SK-N-SH (cell line): ENCODE data around the gene MTHFD2L. TPM values are rescaled to one million over a fixed set of nuclear protein-coding genes. Genes with fewer than 3 reads are reported as not detected.

Source experiments
- CTCF ChIA-PET: fragments of 300-600, 350-600 bp; formaldehyde crosslinking; extraction: SDS; loops from one replicate; lab custom pipeline; 2021; lab: Yijun Ruan, JAX
- POLR2A ChIA-PET: fragments of 350-600 bp; sonication (Branson Sonifier 250); formaldehyde crosslinking; extraction: SDS; loops from one replicate; lab custom pipeline; 2020; ENCODE audit warnings: antibody characterized with exemption, inconsistent platforms; lab: Yijun Ruan, JAX
- DNase-seq: peaks from one replicate; pipeline ENCODE4 v3.0.0; 2012
- H2AFZ ChIP-seq: fragments of 200-600 bp; sonication (generic); 2 replicates; pipeline ENCODE4 v1.8.1; 2016; ENCODE audit warnings: antibody characterized with exemption, mild to moderate bottlenecking, low read depth
- H3F3A ChIP-seq: fragments of 200-600 bp; sonication (generic); replicated peaks from 2 replicates; pipeline ENCODE3; 2016; ENCODE audit warnings: antibody characterized with exemption, mild to moderate bottlenecking; ENCODE audit not compliant: insufficient read depth
- H3K27ac ChIP-seq, 2 experiments: fragments of 200-500 bp in 1 of 2; fragments of 200-600 bp in 1 of 2; sonication (Bioruptor generic) in 1 of 2; sonication (generic), shearing (Covaris generic) in 1 of 2; 2 replicates each; pipeline versions ENCODE4 v1.5.1 to v1.6.1; 2014 to 2016; ENCODE audit warnings: low read depth in 2 of 2, inconsistent platforms in 1 of 2, low read length in 1 of 2, mild to moderate bottlenecking in 1 of 2, mixed read lengths in 1 of 2
- H3K27me3 ChIP-seq: fragments of 200-600 bp; sonication (generic), shearing (Covaris generic); 2 replicates; pipeline ENCODE4 v1.6.1; 2016; ENCODE audit warnings: mixed run types; ENCODE audit not compliant: insufficient read depth
- H3K36me3 ChIP-seq, 2 experiments: fragments of 200-500 bp in 1 of 2; fragments of 200-600 bp in 1 of 2; sonication (Bioruptor generic) in 1 of 2; sonication (generic) in 1 of 2; replicated peaks in 1 of 2; 2 replicates each; pipeline versions ENCODE3 to v1.5.1; 2014 to 2016; ENCODE audit warnings: low read length in 1 of 2, mild to moderate bottlenecking in 1 of 2; ENCODE audit not compliant: insufficient read depth in 2 of 2, control insufficient read depth in 1 of 2
- H3K4me1 ChIP-seq, 2 experiments: fragments of 200-500 bp in 1 of 2; fragments of 200-600 bp in 1 of 2; sonication (Bioruptor generic) in 1 of 2; sonication (generic), shearing (Covaris generic) in 1 of 2; 2 replicates each; pipeline versions ENCODE4 v1.5.1 to v1.6.1; 2014 to 2016; ENCODE audit warnings: low read depth in 1 of 2, low read length in 1 of 2, mixed run types in 1 of 2; ENCODE audit not compliant: insufficient read depth in 2 of 2, control insufficient read depth in 1 of 2
- H3K4me2 ChIP-seq: fragments of 200-600 bp; sonication (generic), shearing (Covaris generic); 2 replicates; pipeline ENCODE4 v1.6.1; 2017; ENCODE audit warnings: mixed run types
- H3K4me3 ChIP-seq, 2 experiments: fragments of 200-500 bp in 1 of 2; fragments of 200-600 bp in 1 of 2; sonication (Bioruptor generic) in 1 of 2; sonication (generic), shearing (Covaris generic) in 1 of 2; 2 replicates each; pipeline versions ENCODE4 v1.5.1 to v1.8.1; 2014 to 2016; ENCODE audit warnings: low read depth in 2 of 2, inconsistent platforms in 1 of 2, low read length in 1 of 2, mild to moderate bottlenecking in 1 of 2, mixed read lengths in 1 of 2, moderate library complexity in 1 of 2
- H3K79me2 ChIP-seq: fragments of 200-600 bp; sonication (generic); 2 replicates; pipeline ENCODE4 v1.8.1; 2017; ENCODE audit warnings: mild to moderate bottlenecking; ENCODE audit not compliant: insufficient read depth
- H3K9ac ChIP-seq: fragments of 200-600 bp; sonication (generic); 2 replicates; pipeline ENCODE4 v1.6.1; 2017; ENCODE audit warnings: mixed run types
- H3K9me2 ChIP-seq: fragments of 200-600 bp; sonication (generic); 2 replicates; pipeline ENCODE4 v1.6.1; 2017; ENCODE audit warnings: mixed run types
- H3K9me3 ChIP-seq: fragments of 200-600 bp; sonication (generic); 2 replicates; pipeline ENCODE4 v1.6.1; 2017; ENCODE audit warnings: mixed run types, mild to moderate bottlenecking, moderate library complexity
- H4K20me1 ChIP-seq: fragments of 200-600 bp; sonication (generic); 2 replicates; pipeline ENCODE4 v1.6.1; 2017; ENCODE audit warnings: mild to moderate bottlenecking, mixed run types; ENCODE audit not compliant: insufficient read depth
- CHD2 ChIP-seq: fragments of 150-350 bp; IDR thresholded peaks from 2 replicates; pipeline ENCODE4 v1.6.1; 2018; ENCODE audit warnings: low read length; ENCODE audit not compliant: partially characterized antibody
- ELF1 ChIP-seq: IDR thresholded peaks from 2 replicates; pipeline ENCODE4 v1.4.0; 2012
- EP300 ChIP-seq, 2 experiments: IDR thresholded peaks; 2 replicates each; pipeline versions ENCODE4 v1.4.0 to v1.6.1; 2012; ENCODE audit warnings: borderline replicate concordance in 1 of 2, low read depth in 1 of 2, low read length in 1 of 2
- FOSL2 ChIP-seq: IDR thresholded peaks from 2 replicates; pipeline ENCODE4 v1.4.0; 2012; ENCODE audit warnings: low read depth, mild to moderate bottlenecking, moderate library complexity, borderline replicate concordance
- FOXJ3 ChIP-seq: sonication (generic); formaldehyde crosslinking; IDR thresholded peaks from 2 replicates; pipeline ENCODE4 v1.5.1; 2020; ENCODE audit warnings: mild to moderate bottlenecking, missing genetic modification reagents
- IRF3 ChIP-seq: fragments of 150-350 bp; IDR thresholded peaks from 2 replicates; pipeline ENCODE4 v1.6.1; 2016; ENCODE audit warnings: mild to moderate bottlenecking, low read depth, low read length
- JUND ChIP-seq: IDR thresholded peaks from 2 replicates; pipeline ENCODE4 v1.4.0; 2012
- MAX ChIP-seq: IDR thresholded peaks from 2 replicates; pipeline ENCODE4 v1.4.0; 2012; ENCODE audit warnings: low read depth
- MEF2A ChIP-seq: IDR thresholded peaks from 2 replicates; pipeline ENCODE4 v1.4.0; 2012; ENCODE audit warnings: low read depth, borderline replicate concordance
- MXI1 ChIP-seq: IDR thresholded peaks from 2 replicates; pipeline ENCODE4 v1.6.1; 2012; ENCODE audit warnings: mild to moderate bottlenecking, low read depth, low read length, improper control_type of control experiment
- NRF1 ChIP-seq: IDR thresholded peaks from 2 replicates; pipeline ENCODE4 v1.6.1; 2012; ENCODE audit warnings: low read depth, mild to moderate bottlenecking, low read length
- RAD21 ChIP-seq: IDR thresholded peaks from 2 replicates; pipeline ENCODE4 v1.6.1; 2012; ENCODE audit warnings: mild to moderate bottlenecking, low read length
- RCOR1 ChIP-seq: fragments of 150-350 bp; IDR thresholded peaks from 2 replicates; pipeline ENCODE4 v1.6.1; 2017; ENCODE audit warnings: antibody characterized with exemption, low read length
- RXRA ChIP-seq: IDR thresholded peaks from 2 replicates; pipeline ENCODE4 v1.4.0; 2012; ENCODE audit warnings: low read depth, mild to moderate bottlenecking, borderline replicate concordance
- SIN3A ChIP-seq: IDR thresholded peaks from 2 replicates; pipeline ENCODE4 v1.6.1; 2012; ENCODE audit warnings: low read depth, mild to moderate bottlenecking, low read length, moderate library complexity, borderline replicate concordance
- SMC3 ChIP-seq: IDR thresholded peaks from 2 replicates; pipeline ENCODE4 v1.6.1; 2012; ENCODE audit warnings: low read depth, low read length, improper control_type of control experiment
- TCF12 ChIP-seq: IDR thresholded peaks from 2 replicates; pipeline ENCODE4 v1.4.0; 2012
- TEAD4 ChIP-seq: IDR thresholded peaks from 2 replicates; pipeline ENCODE4 v1.4.0; 2012; ENCODE audit warnings: mild to moderate bottlenecking, borderline replicate concordance; ENCODE audit not compliant: insufficient read depth
- USF1 ChIP-seq: IDR thresholded peaks from 2 replicates; pipeline ENCODE4 v1.4.0; 2012; ENCODE audit warnings: low read depth, borderline replicate concordance
- YY1 ChIP-seq: IDR thresholded peaks from 2 replicates; pipeline ENCODE4 v1.4.0; 2012; ENCODE audit warnings: low read depth, mild to moderate bottlenecking
- WGBS: methylation state at CpG from one replicate; pipeline ENCODE4 v1.1.6; 2017; ENCODE audit warnings: low lambda C conversion rate; 5-methylcytosine and 5-hydroxymethylcytosine counted together
- polyA plus RNA-seq, 3 experiments: library from polyadenylated mRNA; depleted of rRNA; stranded (reverse); fragments of >200 nt; gene quantifications; 2 replicates each; pipeline ENCODE4 v1.2.3, GENCODE V29; 2012

MTHFD2L gene
- polyA plus RNA-seq, 1 of the 3 experiments (the other 2 are of a cell fraction) = 4.8 TPM

- TF ChIP-seq ELF1 = no peak
- TF ChIP-seq SIN3A = no peak
- no peak for TF ChIP-seq JUND
- TF ChIP-seq CHD2 = no peak
- TF ChIP-seq USF1 = no peak
- no peak for TF ChIP-seq TCF12
- TF ChIP-seq NRF1 = no peak
- no peak for TF ChIP-seq MEF2A
- 0 out of 2 replicates have a peak, but pooled peaks have one; percentile 24 for TF ChIP-seq SMC3
- TF ChIP-seq TEAD4 = no peak
- no peak for TF ChIP-seq FOXJ3 (CRISPR knock-in tag)
- peak; percentile 62 for TF ChIP-seq RAD21
- no peak for TF ChIP-seq YY1
- no peak for TF ChIP-seq IRF3
- no peak for TF ChIP-seq MAX
These were observed 162.7 kb downstream of the MTHFD2L start (continued) for GRCh38 chr4:74320559-74321118.

GRCh38 chr4:74322301-74322700 lies 164.4 kb downstream of the MTHFD2L start:
- peaks cover 17% of the 10 kb centered on the region for H3K27me3 ChIP-seq
- no peaks in the 10 kb centered on the region for H3K36me3 ChIP-seq
- no peaks in the 10 kb centered on the region; a peak in 1 of 4 replicates for H3K4me1 ChIP-seq
- H4K20me1 ChIP-seq = no peaks in the 10 kb centered on the region
- POLR2A ChIA-PET = no interaction called here
- WGBS = 5% methylated on average over 3 of the region's 3 CpGs
- no peaks in the 10 kb centered on the region for H3K9me2 ChIP-seq
- H3K4me3 ChIP-seq = no peak overlapping the region
- no peak overlapping the region for H3K27ac ChIP-seq
- peaks cover under 1% of the 10 kb centered on the region for H3F3A ChIP-seq
- no peak for TF ChIP-seq MXI1
- TF ChIP-seq MAX = no peak
- TF ChIP-seq IRF3 = no peak
- no peak for TF ChIP-seq TEAD4
- TF ChIP-seq RXRA = no peak
- TF ChIP-seq SMC3 = no peak
- no peak for TF ChIP-seq JUND
- TF ChIP-seq EP300 (IDR thresholded peaks at IDR 0.05; ENCODE audit: borderline replicate concordance in 1 of 2, low read depth in 1 of 2, low read length in 1 of 2) = no peak
- TF ChIP-seq FOXJ3 (CRISPR knock-in tag) = no peak
- TF ChIP-seq SIN3A = no peak
- TF ChIP-seq RCOR1 = no peak
- no peak for TF ChIP-seq FOSL2
- H3K4me2 ChIP-seq = no peak overlapping the region
- CTCF ChIA-PET = interaction anchor here (1.4 kb wide), 1 partner anchor 301 kb away, joined by 3 read pairs; no protein-coding TSS in a partner anchor
- H3K79me2 ChIP-seq = no peaks in the 10 kb centered on the region
- no peak for DNase-seq
- no peaks in the 10 kb centered on the region for H3K9me3 ChIP-seq
- H3K9ac ChIP-seq = no peak overlapping the region
- H2AFZ ChIP-seq = no peak overlapping the region
